ENCODE data around the gene SAFB. TPM values are rescaled to one million over a fixed set of nuclear protein-coding genes. Genes with fewer than 3 reads are reported as not detected.

The SAFB gene
- total RNA-seq, 1 experiment from 2014 or later: 16.7 TPM

GRCh38 chr19:5644037-5644436, 21.2 kb downstream of the SAFB start:
- no peak for DNase-seq (ENCODE audit: low read depth, low spot score)
- in situ Hi-C loops (cut with HindIII; ENCODE audit: low pct_unique_long_range_greater_than_20kb, low sequenced_read_pairs): no loop called here

- no peak for DNase-seq (ENCODE audit: low read depth, low spot score)
- in situ Hi-C loops (cut with HindIII; ENCODE audit: low pct_unique_long_range_greater_than_20kb, low sequenced_read_pairs): no loop called here
Observed at GRCh38 chr19:5645409-5645808, 22.5 kb downstream of the SAFB start.

GRCh38 chr19:5646703-5647102, 23.8 kb downstream of the SAFB start:
- in situ Hi-C loops (cut with HindIII; ENCODE audit: low pct_unique_long_range_greater_than_20kb, low sequenced_read_pairs): no loop called here
- DNase-seq (ENCODE audit: low read depth, low spot score): no peak

GRCh38 chr19:5648464-5648863, 25.6 kb downstream of the SAFB start:
- DNase-seq (ENCODE audit: low read depth, low spot score): no peak
- in situ Hi-C loops (cut with HindIII; ENCODE audit: low pct_unique_long_range_greater_than_20kb, low sequenced_read_pairs): no loop called here

GRCh38 chr19:5651361-5651760, 28.5 kb downstream of the SAFB start:
- no peak for DNase-seq (ENCODE audit: low read depth, low spot score)
- in situ Hi-C loops (cut with HindIII; ENCODE audit: low pct_unique_long_range_greater_than_20kb, low sequenced_read_pairs): no loop called here

- no peak for DNase-seq (ENCODE audit: low read depth, low spot score)
- in situ Hi-C loops (cut with HindIII; ENCODE audit: low pct_unique_long_range_greater_than_20kb, low sequenced_read_pairs): no loop called here
Observed at GRCh38 chr19:5652261-5652660, 29.4 kb downstream of the SAFB start.

GRCh38 chr19:5654931-5655330, 32.0 kb downstream of the SAFB start:
- in situ Hi-C loops (cut with HindIII; ENCODE audit: low pct_unique_long_range_greater_than_20kb, low sequenced_read_pairs): no loop called here

GRCh38 chr19:5655412-5655811, 32.5 kb downstream of the SAFB start:
- no peak for DNase-seq (ENCODE audit: low read depth, low spot score)
- in situ Hi-C loops (cut with HindIII; ENCODE audit: low pct_unique_long_range_greater_than_20kb, low sequenced_read_pairs): no loop called here

More at GRCh38 chr19:5654931-5655330, 32.0 kb downstream of the SAFB start:
- DNase-seq (ENCODE audit: low read depth, low spot score): no peak

GRCh38 chr19:5661483-5661882, 38.6 kb downstream of the SAFB start:
- in situ Hi-C loops (cut with HindIII; ENCODE audit: low pct_unique_long_range_greater_than_20kb, low sequenced_read_pairs): no loop called here
- DNase-seq (ENCODE audit: low read depth, low spot score): no peak

GRCh38 chr19:5663904-5664303, 41.0 kb downstream of the SAFB start:
- no peak for DNase-seq (ENCODE audit: low read depth, low spot score)
- in situ Hi-C loops (cut with HindIII; ENCODE audit: low pct_unique_long_range_greater_than_20kb, low sequenced_read_pairs): no loop called here

- in situ Hi-C loops (cut with HindIII; ENCODE audit: low pct_unique_long_range_greater_than_20kb, low sequenced_read_pairs): no loop called here
- DNase-seq (ENCODE audit: low read depth, low spot score): no peak
Observed at GRCh38 chr19:5664515-5664914, 41.6 kb downstream of the SAFB start.

- in situ Hi-C loops (cut with HindIII; ENCODE audit: low pct_unique_long_range_greater_than_20kb, low sequenced_read_pairs): no loop called here
- DNase-seq (ENCODE audit: low read depth, low spot score): peak; percentile 39
Observed at GRCh38 chr19:5665781-5666513, 43.1 kb downstream of the SAFB start.

GRCh38 chr19:5666921-5667610, 44.2 kb downstream of the SAFB start:
- in situ Hi-C loops (cut with HindIII; ENCODE audit: low pct_unique_long_range_greater_than_20kb, low sequenced_read_pairs): no loop called here

GRCh38 chr19:5667751-5668271, 44.9 kb downstream of the SAFB start:
- no peak for DNase-seq (ENCODE audit: low read depth, low spot score)
- in situ Hi-C loops (cut with HindIII; ENCODE audit: low pct_unique_long_range_greater_than_20kb, low sequenced_read_pairs): no loop called here

More at GRCh38 chr19:5666921-5667610, 44.2 kb downstream of the SAFB start:
- no peak for DNase-seq (ENCODE audit: low read depth, low spot score)

- no peak for DNase-seq (ENCODE audit: low read depth, low spot score)
- in situ Hi-C loops (cut with HindIII; ENCODE audit: low pct_unique_long_range_greater_than_20kb, low sequenced_read_pairs): no loop called here
Observed at GRCh38 chr19:5669212-5669611, 46.3 kb downstream of the SAFB start.

- in situ Hi-C loops (cut with HindIII; ENCODE audit: low pct_unique_long_range_greater_than_20kb, low sequenced_read_pairs): no loop called here
- DNase-seq (ENCODE audit: low read depth, low spot score): no peak
Observed at GRCh38 chr19:5671600-5671999, 48.7 kb downstream of the SAFB start.

GRCh38 chr19:5672708-5673459, 50.0 kb downstream of the SAFB start:
- in situ Hi-C loops (cut with HindIII; ENCODE audit: low pct_unique_long_range_greater_than_20kb, low sequenced_read_pairs): no loop called here
- DNase-seq (ENCODE audit: low read depth, low spot score): no peak

GRCh38 chr19:5673752-5674151, 50.9 kb downstream of the SAFB start:
- in situ Hi-C loops (cut with HindIII; ENCODE audit: low pct_unique_long_range_greater_than_20kb, low sequenced_read_pairs): no loop called here

More at GRCh38 chr19:5673752-5674151, 50.9 kb downstream of the SAFB start:
- DNase-seq (ENCODE audit: low read depth, low spot score): no peak
